OCI-LY1 (cell line): ENCODE data around the gene IQSEC1.

ENCODE experiments used
- H2AFZ ChIP-seq: fragments of 200-600 bp; sonication (generic), shearing (Covaris generic); 2 replicates; pipeline ENCODE4 v1.6.0; 2014; ENCODE audit warnings: antibody characterized with exemption, mild to moderate bottlenecking, low read length
- H3F3A ChIP-seq: fragments of 200-600 bp; sonication (generic), shearing (Covaris generic); 2 replicates; pipeline ENCODE4 v1.6.0; 2014; ENCODE audit warnings: mild to moderate bottlenecking, antibody characterized with exemption, low read length, moderate library complexity; ENCODE audit not compliant: insufficient read depth
- H3K27ac ChIP-seq: fragments of 200-600 bp; sonication (generic); 2 replicates; pipeline ENCODE4 v1.5.1; 2014; ENCODE audit warnings: low read length, mixed run types, mild to moderate bottlenecking, low read depth; ENCODE audit not compliant: poor library complexity, severe bottlenecking
- H3K27me3 ChIP-seq: fragments of 200-600 bp; sonication (generic); 2 replicates; pipeline ENCODE4 v1.6.0; 2014; ENCODE audit warnings: antibody characterized with exemption, mild to moderate bottlenecking, low read length, moderate library complexity; ENCODE audit not compliant: insufficient read depth
- H3K36me3 ChIP-seq: fragments of 200-600 bp; sonication (generic); 2 replicates; pipeline ENCODE4 v1.6.1; 2014; ENCODE audit warnings: mild to moderate bottlenecking, antibody characterized with exemption, low read length, moderate library complexity, mixed read lengths; ENCODE audit not compliant: insufficient read depth
- H3K4me1 ChIP-seq: fragments of 200-600 bp; sonication (generic); 2 replicates; pipeline ENCODE4 v1.5.1; 2014; ENCODE audit warnings: mild to moderate bottlenecking, low read length, moderate library complexity; ENCODE audit not compliant: insufficient read depth, severe bottlenecking
- H3K4me2 ChIP-seq: fragments of 200-600 bp; sonication (generic), shearing (Covaris generic); 2 replicates; pipeline ENCODE4 v1.6.1; 2014; ENCODE audit warnings: low read length
- H3K4me3 ChIP-seq: fragments of 200-600 bp; sonication (generic); 2 replicates; pipeline ENCODE4 v1.5.1; 2014; ENCODE audit warnings: low read length, low read depth, mild to moderate bottlenecking, mixed read lengths; ENCODE audit not compliant: poor library complexity, severe bottlenecking
- H3K79me2 ChIP-seq: fragments of 200-600 bp; shearing (Covaris generic); 2 replicates; pipeline ENCODE4 v1.6.1; 2016; ENCODE audit warnings: mixed run types, low read length, mixed read lengths; ENCODE audit not compliant: insufficient read depth
- H3K9ac ChIP-seq: fragments of 200-600 bp; sonication (generic), shearing (Covaris generic); 2 replicates; pipeline ENCODE4 v1.6.1; 2014; ENCODE audit warnings: mild to moderate bottlenecking, low read length, mixed read lengths
- H3K9me2 ChIP-seq: fragments of 200-600 bp; sonication (generic), shearing (Covaris generic); 2 replicates; pipeline ENCODE4 v1.6.1; 2014; ENCODE audit warnings: low read depth, mild to moderate bottlenecking, low read length, mixed read lengths
- H3K9me3 ChIP-seq: fragments of 200-600 bp; shearing (Covaris generic); 2 replicates; pipeline ENCODE4 v1.6.1; 2014; ENCODE audit warnings: low read length, mixed read lengths
- H4K20me1 ChIP-seq: fragments of 200-600 bp; sonication (generic), shearing (Covaris generic); 2 replicates; pipeline ENCODE4 v1.6.0; 2016; ENCODE audit warnings: mild to moderate bottlenecking, low read length; ENCODE audit not compliant: insufficient read depth
- EZH2 ChIP-seq: fragments of 200-600 bp; sonication (generic), shearing (Covaris generic); IDR thresholded peaks from 2 replicates; pipeline ENCODE4 v1.8.0; 2017; ENCODE audit warnings: borderline replicate concordance, mixed run types, mild to moderate bottlenecking, antibody characterized with exemption, low read length, moderate library complexity, mixed read lengths
- TF ChIP-seq, protein P1 (sequence below): fragments of 200-600 bp; sonication (generic), shearing (Covaris generic); IDR thresholded peaks from 2 replicates; pipeline ENCODE4 v1.5.1; 2017; ENCODE audit warnings: mild to moderate bottlenecking, antibody characterized with exemption, low read length, moderate library complexity, mixed read lengths

The IQSEC1 gene

DNA sequence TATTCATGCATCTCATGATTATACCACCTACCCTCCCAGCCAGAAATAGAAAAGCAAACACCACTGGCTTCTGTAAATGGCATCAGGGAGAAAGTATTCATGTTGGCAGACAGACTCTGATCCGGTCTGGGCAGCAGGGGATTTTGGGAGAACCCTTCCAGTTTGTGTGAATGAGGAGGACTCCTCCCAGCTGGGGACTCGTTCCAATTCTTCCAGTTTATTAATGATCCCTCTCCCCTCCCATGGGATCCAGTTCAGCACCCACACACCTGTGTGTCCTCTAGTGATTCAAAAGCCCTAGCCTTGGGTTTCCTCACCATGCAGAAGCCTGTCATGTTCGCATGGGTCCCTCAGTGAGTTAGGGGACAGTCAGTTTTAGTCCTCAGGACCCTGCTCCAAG lies 110.9 kb downstream of the IQSEC1 start:
- no peak overlapping the region for H3K27ac ChIP-seq
- no peak overlapping the region for H3K9ac ChIP-seq
- no peak for TF ChIP-seq EZH2
- TF ChIP-seq, protein P1, sequence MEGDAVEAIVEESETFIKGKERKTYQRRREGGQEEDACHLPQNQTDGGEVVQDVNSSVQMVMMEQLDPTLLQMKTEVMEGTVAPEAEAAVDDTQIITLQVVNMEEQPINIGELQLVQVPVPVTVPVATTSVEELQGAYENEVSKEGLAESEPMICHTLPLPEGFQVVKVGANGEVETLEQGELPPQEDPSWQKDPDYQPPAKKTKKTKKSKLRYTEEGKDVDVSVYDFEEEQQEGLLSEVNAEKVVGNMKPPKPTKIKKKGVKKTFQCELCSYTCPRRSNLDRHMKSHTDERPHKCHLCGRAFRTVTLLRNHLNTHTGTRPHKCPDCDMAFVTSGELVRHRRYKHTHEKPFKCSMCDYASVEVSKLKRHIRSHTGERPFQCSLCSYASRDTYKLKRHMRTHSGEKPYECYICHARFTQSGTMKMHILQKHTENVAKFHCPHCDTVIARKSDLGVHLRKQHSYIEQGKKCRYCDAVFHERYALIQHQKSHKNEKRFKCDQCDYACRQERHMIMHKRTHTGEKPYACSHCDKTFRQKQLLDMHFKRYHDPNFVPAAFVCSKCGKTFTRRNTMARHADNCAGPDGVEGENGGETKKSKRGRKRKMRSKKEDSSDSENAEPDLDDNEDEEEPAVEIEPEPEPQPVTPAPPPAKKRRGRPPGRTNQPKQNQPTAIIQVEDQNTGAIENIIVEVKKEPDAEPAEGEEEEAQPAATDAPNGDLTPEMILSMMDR: no peak
- H4K20me1 ChIP-seq: no peaks in the 10 kb centered on the region
- H3K9me3 ChIP-seq: no peaks in the 10 kb centered on the region
- H3K27me3 ChIP-seq: no peaks in the 10 kb centered on the region
- no peaks in the 10 kb centered on the region for H3K36me3 ChIP-seq
- no peak overlapping the region for H3K4me3 ChIP-seq
- no peaks in the 10 kb centered on the region for H3K4me1 ChIP-seq
- no peaks in the 10 kb centered on the region for H3K79me2 ChIP-seq
- H3F3A ChIP-seq: no peaks in the 10 kb centered on the region
- no peaks in the 10 kb centered on the region for H3K9me2 ChIP-seq
- no peak overlapping the region for H2AFZ ChIP-seq
- no peak overlapping the region for H3K4me2 ChIP-seq

DNA sequence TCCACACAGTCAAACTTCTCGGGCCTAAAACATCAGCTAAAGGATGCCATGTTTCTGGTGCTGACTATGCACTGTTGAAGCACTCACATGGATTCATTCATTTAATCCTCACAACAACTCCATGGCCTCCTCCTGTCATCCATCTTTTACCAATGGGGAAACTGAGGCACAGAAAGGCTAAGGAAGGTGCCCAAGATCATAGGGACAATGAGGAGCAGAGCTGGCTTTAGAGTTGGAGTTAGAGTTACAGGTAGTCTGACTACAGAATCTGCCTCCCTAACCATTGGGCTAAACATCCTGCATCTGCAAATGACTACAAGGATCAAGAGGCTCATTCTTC lies 111.6 kb downstream of the IQSEC1 start:
- TF ChIP-seq, protein P1: no peak
- no peak for TF ChIP-seq EZH2
- Histone ChIP-seq H3K9me2 (no peaks in the 10 kb centered on the region), H3K9ac (no peak overlapping the region), H3K36me3 (no peaks in the 10 kb centered on the region), H3K27me3 (no peaks in the 10 kb centered on the region), H3K27ac (no peak overlapping the region), H3K9me3 (no peaks in the 10 kb centered on the region), H2AFZ (no peak overlapping the region), H3K4me2 (no peak overlapping the region), H3K4me1 (no peaks in the 10 kb centered on the region), H3K4me3 (no peak overlapping the region), H4K20me1 (no peaks in the 10 kb centered on the region), H3F3A (no peaks in the 10 kb centered on the region), H3K79me2 (no peaks in the 10 kb centered on the region)

DNA sequence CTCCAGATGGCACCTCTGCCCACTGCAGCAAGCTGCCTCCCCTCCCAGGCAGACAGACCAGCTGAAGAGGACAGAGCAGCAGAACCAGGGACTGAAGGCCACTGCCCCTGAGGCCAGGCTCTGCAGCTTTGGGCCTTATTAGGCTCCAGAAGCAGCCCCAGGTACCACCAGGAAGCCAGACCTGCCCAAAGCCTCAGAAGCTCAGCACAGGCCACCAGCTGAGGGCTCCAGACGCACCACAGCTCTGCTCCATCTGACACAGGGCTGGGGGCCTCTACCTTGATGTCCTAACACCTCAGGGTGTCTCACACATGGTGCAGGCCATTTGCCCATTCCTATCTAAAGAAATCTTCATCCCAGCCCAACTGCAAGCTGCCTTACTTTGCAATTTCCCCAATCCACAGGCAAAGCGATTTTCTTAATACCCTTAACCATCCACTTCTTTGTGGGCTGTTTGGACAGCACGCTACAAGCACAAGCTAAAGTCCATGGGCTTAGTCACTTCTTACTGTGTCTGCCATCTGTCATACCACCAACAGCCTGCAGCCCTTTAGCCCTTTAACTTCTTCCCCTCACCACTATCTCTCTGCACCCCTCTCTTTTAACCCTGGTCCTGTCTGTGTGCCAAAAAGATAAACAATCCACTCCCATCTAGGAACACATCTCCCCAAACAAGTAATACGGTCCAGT lies 112.1 kb downstream of the IQSEC1 start:
- no peaks in the 10 kb centered on the region for H3K9me2 ChIP-seq
- H3K9ac ChIP-seq: no peak overlapping the region
- H3K4me1 ChIP-seq: no peaks in the 10 kb centered on the region
- H3K9me3 ChIP-seq: no peaks in the 10 kb centered on the region
- H3K27me3 ChIP-seq: no peaks in the 10 kb centered on the region; the same call in 1 of the 2 replicates
- H3F3A ChIP-seq: no peaks in the 10 kb centered on the region
- no peak for TF ChIP-seq EZH2
- TF ChIP-seq, protein P1: no peak
- no peaks in the 10 kb centered on the region for H3K36me3 ChIP-seq
- no peak overlapping the region for H2AFZ ChIP-seq
- H3K4me2 ChIP-seq: no peak overlapping the region
- H3K27ac ChIP-seq: no peak overlapping the region
- no peak overlapping the region for H3K4me3 ChIP-seq
- no peaks in the 10 kb centered on the region for H3K79me2 ChIP-seq
- no peaks in the 10 kb centered on the region for H4K20me1 ChIP-seq
